GM12878 (cell line): Measurements from ENCODE around the gene CYB5R3. TPM values are rescaled to one million over a fixed set of nuclear protein-coding genes. Genes with fewer than 3 reads are reported as not detected.

Source experiments
- ATAC-seq: fragments of 200-7000 bp; cut with Tn5 transposase; 3 replicates; pipeline ENCODE4 v1.9.1; 2020; ENCODE audit warnings: mild to moderate bottlenecking, moderate library complexity
- BruUV-seq: library from RNA; stranded (reverse); fragments of 400-500 nt; replicated peaks from 2 replicates; lab custom pipeline; 2021; lab: Mats Ljungman, UMichigan
- CTCF ChIA-PET: fragments of 300-600 bp; sonication (Branson Sonifier 250); formaldehyde crosslinking; extraction: SDS; loops from one replicate; lab custom pipeline; 2021; ENCODE audit warnings: inconsistent platforms; lab: Yijun Ruan, JAX
- POLR2A ChIA-PET: fragments of 350-600 bp; formaldehyde crosslinking; extraction: SDS; loops from one replicate; lab custom pipeline; 2021; ENCODE audit warnings: inconsistent platforms; lab: Charles Lee
- RAD21 ChIA-PET: fragments of 300-600 bp; sonication (Branson Sonifier 250); formaldehyde crosslinking; loops from one replicate; lab custom pipeline; 2023; ENCODE audit warnings: antibody characterized with exemption; ENCODE audit not compliant: unreplicated experiment; lab: Charles Lee
- SMC1A ChIA-PET: fragments of 300-600 bp; sonication (Branson Sonifier 250); formaldehyde crosslinking; loops from one replicate; lab custom pipeline; 2023; ENCODE audit not compliant: unreplicated experiment, uncharacterized antibody; lab: Charles Lee
- DNase-seq: peaks from one replicate; pipeline ENCODE4 v3.0.0-alpha.2; 2011; ENCODE audit warnings: low read depth, low spot score
- FAIRE-seq: peaks from 3 replicates; lab custom pipeline; 2011; peaks lifted over from hg19 to GRCh38; lab: Jason Lieb, UNC
- H2AFZ ChIP-seq: 2 replicates; pipeline ENCODE4 v1.6.0; 2011; ENCODE audit warnings: low read depth, low read length, control low read depth; ENCODE audit not compliant: control insufficient read depth
- H3K27ac ChIP-seq: 2 replicates; pipeline ENCODE4 v1.5.1; 2011; ENCODE audit warnings: control low read depth; ENCODE audit not compliant: control insufficient read depth, insufficient read depth
- H3K27me3 ChIP-seq, 2 experiments: replicated peaks in 1 of 2; 2 replicates each; pipeline versions ENCODE4 v1.6.0 to v1.6.1; 2011; ENCODE audit warnings: low read length in 1 of 2; ENCODE audit not compliant: control insufficient read depth in 2 of 2, insufficient read depth in 2 of 2
- H3K36me3 ChIP-seq, 2 experiments: 2 replicates each; pipeline ENCODE4 v1.5.1; 2011; ENCODE audit warnings: low read length in 1 of 2; ENCODE audit not compliant: control insufficient read depth in 2 of 2, insufficient read depth in 2 of 2
- H3K4me1 ChIP-seq: 2 replicates; pipeline ENCODE4 v1.6.1; 2011; ENCODE audit warnings: mild to moderate bottlenecking, low read length, moderate library complexity, mixed read lengths; ENCODE audit not compliant: control insufficient read depth, insufficient read depth
- H3K4me2 ChIP-seq: 2 replicates; pipeline ENCODE4 v1.6.0; 2011; ENCODE audit warnings: control low read depth; ENCODE audit not compliant: control insufficient read depth, insufficient read depth
- H3K4me3 ChIP-seq: fragments of 200-600 bp; sonication (generic); 2 replicates; pipeline ENCODE4 v1.5.1; 2016
- H3K79me2 ChIP-seq: 2 replicates; pipeline ENCODE4 v1.6.0; 2011; ENCODE audit warnings: low read length; ENCODE audit not compliant: control insufficient read depth, insufficient read depth
- H3K9ac ChIP-seq: 2 replicates; pipeline ENCODE4 v1.8.0; 2011; ENCODE audit warnings: low read length, control low read depth, mixed read lengths; ENCODE audit not compliant: control insufficient read depth, insufficient read depth
- H3K9me3 ChIP-seq: replicated peaks from 3 replicates; pipeline ENCODE4 v1.5.1; 2011; ENCODE audit warnings: mild to moderate bottlenecking, low read length; ENCODE audit not compliant: control insufficient read depth, insufficient read depth
- H4K20me1 ChIP-seq: 2 replicates; pipeline ENCODE4 v1.6.0; 2011; ENCODE audit not compliant: control insufficient read depth, insufficient read depth
- CBX5 ChIP-seq: sonication (generic); IDR thresholded peaks from 2 replicates; pipeline ENCODE4 v1.6.1; 2016; ENCODE audit warnings: low read depth, moderate library complexity, mild to moderate bottlenecking, inconsistent platforms
- NFXL1 ChIP-seq: fragments of 450-650 bp; IDR thresholded peaks from 2 replicates; pipeline ENCODE4 v1.6.1; 2017; ENCODE audit warnings: antibody characterized with exemption, mild to moderate bottlenecking, borderline replicate concordance
- PML ChIP-seq: IDR thresholded peaks from 2 replicates; pipeline ENCODE4 v1.6.1; 2012; ENCODE audit warnings: low read length, inconsistent platforms
- YBX1 ChIP-seq: fragments of 450-650 bp; IDR thresholded peaks from 2 replicates; pipeline ENCODE4 v1.6.1; 2016; ENCODE audit warnings: antibody characterized with exemption
- WGBS: methylation state at CpG from one replicate; pipeline ENCODE4 v1.1.6; 2016; ENCODE audit warnings: low lambda C conversion rate; ENCODE audit not compliant: insufficient replicate concordance, insufficient coverage; ENCODE audit errors: missing lambda C conversion rate; 5-methylcytosine and 5-hydroxymethylcytosine counted together
- in situ Hi-C: fragments of 300-500 bp; cut with MboI; formaldehyde crosslinking; loops from 9 replicates; pipeline ENCODE4 v1.14.3; 2018; ENCODE audit warnings: mixed read lengths
- intact Hi-C: fragments of 100-400 bp; cut with micrococcal nuclease; formaldehyde crosslinking; loops from one replicate; pipeline ENCODE4 v1.14.2; 2022; ENCODE audit not compliant: unreplicated experiment
- polyA plus RNA-seq, 11 experiments: library from polyadenylated mRNA; depleted of rRNA in 4 of 11; unstranded in 6 of 11; stranded (reverse) in 5 of 11; fragments of >200 nt; fragmentation: Nextera tagmentation in 4 of 11; fragmentation: Illumina TruSeq in 1 of 11; extraction: Ambion mirVana in 4 of 11; extraction: Trizol in 1 of 11; gene quantifications; 1 replicate in 1 of 11; 2 replicates in 10 of 11; pipeline versions ENCODE4 v1.2.1 to v1.2.3, GENCODE V29; 2011 to 2016; ENCODE audit warnings: inconsistent platforms in 2 of 11, missing spikeins in 2 of 11, low read depth in 1 of 11
- total RNA-seq, 4 experiments: library from RNA; depleted of rRNA in 3 of 4; stranded (reverse); fragments of >200 nt in 3 of 4; fragmentation: Illumina TruSeq in 1 of 4; extraction: Trizol in 1 of 4; gene quantifications; 2 replicates each; pipeline versions ENCODE4 v1.2.1 to v1.2.3, GENCODE V29; 2013 to 2021
- TF ChIP-seq, protein P1 (sequence below): IDR thresholded peaks from 2 replicates; pipeline ENCODE4 v1.6.1; 2012; ENCODE audit warnings: improper control_type of control experiment, low read depth, low read length; ENCODE audit not compliant: insufficient replicate concordance
- TF ChIP-seq, protein P2 (sequence below): fragments of 450-650 bp; IDR thresholded peaks from 2 replicates; pipeline ENCODE4 v1.6.1; 2017; ENCODE audit warnings: mild to moderate bottlenecking, moderate library complexity
- TF ChIP-seq, protein P3 (sequence below): fragments of 450-650 bp; IDR thresholded peaks from 2 replicates; pipeline ENCODE4 v1.6.1; 2016; ENCODE audit warnings: mild to moderate bottlenecking
- TF ChIP-seq, protein P4 (sequence below): fragments of 450-650 bp; conservative IDR thresholded peaks from 2 replicates; pipeline ENCODE4 v1.6.1; 2017; ENCODE audit warnings: mild to moderate bottlenecking, moderate library complexity

CYB5R3 gene
- total and polyA plus RNA-seq, 10 of the 15 experiments (the other 5 are each of a cell fraction or from before 2014, with no cell fraction given): 2.0 to 119 (median 67.8) TPM

DNA sequence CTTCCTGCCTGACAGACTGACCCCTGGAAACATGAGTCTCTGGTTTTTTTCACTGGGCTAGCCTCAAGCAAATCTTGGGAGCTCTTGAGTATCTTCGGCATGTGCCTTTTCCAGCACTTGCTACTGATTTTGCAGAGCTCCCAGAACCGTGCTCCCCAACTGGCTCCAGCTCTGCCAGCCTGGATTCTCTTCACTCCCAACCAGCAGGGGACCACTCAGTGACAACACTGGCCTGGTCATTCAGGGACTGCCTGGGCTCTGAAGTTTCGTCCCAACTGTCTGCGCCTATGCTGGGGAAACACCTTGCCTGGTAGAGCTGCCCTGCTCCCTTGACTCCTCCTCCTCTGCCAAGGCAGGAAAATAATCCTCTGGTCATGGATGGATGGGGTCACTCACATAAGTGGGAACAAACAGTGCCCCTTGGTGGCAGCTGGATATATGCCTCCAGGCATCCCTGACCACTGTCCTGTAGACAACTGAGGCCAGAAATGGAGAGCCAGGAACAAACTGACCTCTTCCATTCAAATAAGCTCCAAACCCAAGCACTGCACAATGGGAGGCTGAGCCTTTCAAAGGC lies 64.7 kb downstream of the CYB5R3 start (continued):
- TF ChIP-seq, protein P1, sequence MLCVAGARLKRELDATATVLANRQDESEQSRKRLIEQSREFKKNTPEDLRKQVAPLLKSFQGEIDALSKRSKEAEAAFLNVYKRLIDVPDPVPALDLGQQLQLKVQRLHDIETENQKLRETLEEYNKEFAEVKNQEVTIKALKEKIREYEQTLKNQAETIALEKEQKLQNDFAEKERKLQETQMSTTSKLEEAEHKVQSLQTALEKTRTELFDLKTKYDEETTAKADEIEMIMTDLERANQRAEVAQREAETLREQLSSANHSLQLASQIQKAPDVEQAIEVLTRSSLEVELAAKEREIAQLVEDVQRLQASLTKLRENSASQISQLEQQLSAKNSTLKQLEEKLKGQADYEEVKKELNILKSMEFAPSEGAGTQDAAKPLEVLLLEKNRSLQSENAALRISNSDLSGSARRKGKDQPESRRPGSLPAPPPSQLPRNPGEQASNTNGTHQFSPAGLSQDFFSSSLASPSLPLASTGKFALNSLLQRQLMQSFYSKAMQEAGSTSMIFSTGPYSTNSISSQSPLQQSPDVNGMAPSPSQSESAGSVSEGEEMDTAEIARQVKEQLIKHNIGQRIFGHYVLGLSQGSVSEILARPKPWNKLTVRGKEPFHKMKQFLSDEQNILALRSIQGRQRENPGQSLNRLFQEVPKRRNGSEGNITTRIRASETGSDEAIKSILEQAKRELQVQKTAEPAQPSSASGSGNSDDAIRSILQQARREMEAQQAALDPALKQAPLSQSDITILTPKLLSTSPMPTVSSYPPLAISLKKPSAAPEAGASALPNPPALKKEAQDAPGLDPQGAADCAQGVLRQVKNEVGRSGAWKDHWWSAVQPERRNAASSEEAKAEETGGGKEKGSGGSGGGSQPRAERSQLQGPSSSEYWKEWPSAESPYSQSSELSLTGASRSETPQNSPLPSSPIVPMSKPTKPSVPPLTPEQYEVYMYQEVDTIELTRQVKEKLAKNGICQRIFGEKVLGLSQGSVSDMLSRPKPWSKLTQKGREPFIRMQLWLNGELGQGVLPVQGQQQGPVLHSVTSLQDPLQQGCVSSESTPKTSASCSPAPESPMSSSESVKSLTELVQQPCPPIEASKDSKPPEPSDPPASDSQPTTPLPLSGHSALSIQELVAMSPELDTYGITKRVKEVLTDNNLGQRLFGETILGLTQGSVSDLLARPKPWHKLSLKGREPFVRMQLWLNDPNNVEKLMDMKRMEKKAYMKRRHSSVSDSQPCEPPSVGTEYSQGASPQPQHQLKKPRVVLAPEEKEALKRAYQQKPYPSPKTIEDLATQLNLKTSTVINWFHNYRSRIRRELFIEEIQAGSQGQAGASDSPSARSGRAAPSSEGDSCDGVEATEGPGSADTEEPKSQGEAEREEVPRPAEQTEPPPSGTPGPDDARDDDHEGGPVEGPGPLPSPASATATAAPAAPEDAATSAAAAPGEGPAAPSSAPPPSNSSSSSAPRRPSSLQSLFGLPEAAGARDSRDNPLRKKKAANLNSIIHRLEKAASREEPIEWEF: no peak
- TF ChIP-seq PML: no peak

DNA sequence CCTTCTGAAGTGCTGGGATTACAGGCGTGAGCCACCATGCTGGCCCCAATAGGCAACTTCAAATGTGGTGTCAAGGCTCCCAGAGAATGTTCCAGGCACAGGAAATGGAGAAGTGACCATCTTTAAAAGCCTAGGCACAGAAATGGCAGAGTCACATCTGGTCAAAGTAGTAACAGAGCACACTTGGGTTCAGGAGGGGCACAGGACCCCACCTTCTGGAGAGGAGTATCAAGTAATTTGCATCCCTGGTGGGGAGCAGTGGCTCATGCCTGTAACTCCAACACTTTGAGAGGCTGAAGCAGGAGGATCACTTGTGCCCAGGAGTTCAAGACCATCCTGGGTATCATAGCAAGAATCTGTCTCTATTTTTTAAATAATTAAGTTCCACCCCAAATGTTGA lies 66.2 kb downstream of the CYB5R3 start:
- POLR2A ChIA-PET: interaction anchor here (0.5 to 0.6 kb wide), 2 partner anchors 15 to 494 kb away, joined by 4 to 6 read pairs; no protein-coding TSS in a partner anchor
- Histone ChIP-seq H3K4me2 (no peak overlapping the region), H3K79me2 (peaks cover 16% of the 10 kb centered on the region), H3K4me3 (no peak overlapping the region), H3K9ac (no peak overlapping the region), H2AFZ (no peak overlapping the region), H3K27me3 (no peaks in the 10 kb centered on the region), H4K20me1 (no peaks in the 10 kb centered on the region), H3K4me1 (peaks cover 2% of the 10 kb centered on the region; the same call in 1 of the 2 replicates), H3K27ac (no peak overlapping the region), H3K36me3 (peaks cover 23 to 34% of the 10 kb centered on the region in 2 experiments; a peak in 3 of 4 replicates), H3K9me3 (no peaks in the 10 kb centered on the region)
- BruUV-seq: no TSS peak
- no peak for DNase-seq
- in situ Hi-C loops: no loop called here
- no peak for ATAC-seq
- RAD21 ChIA-PET: no interaction called here
- FAIRE-seq: no peak
- intact Hi-C loops: no loop called here
- CTCF ChIA-PET: no interaction called here
- SMC1A ChIA-PET: interaction anchor here (1.5 kb wide), 1 partner anchor 13 kb away, joined by 3 read pairs; no protein-coding TSS in a partner anchor
- 91% methylated on average over 1 of the region's 1 CpG for WGBS
- no peak for TF ChIP-seq CBX5
- no peak for TF ChIP-seq YBX1
- no peak for TF ChIP-seq NFXL1
- TF ChIP-seq, protein P2, sequence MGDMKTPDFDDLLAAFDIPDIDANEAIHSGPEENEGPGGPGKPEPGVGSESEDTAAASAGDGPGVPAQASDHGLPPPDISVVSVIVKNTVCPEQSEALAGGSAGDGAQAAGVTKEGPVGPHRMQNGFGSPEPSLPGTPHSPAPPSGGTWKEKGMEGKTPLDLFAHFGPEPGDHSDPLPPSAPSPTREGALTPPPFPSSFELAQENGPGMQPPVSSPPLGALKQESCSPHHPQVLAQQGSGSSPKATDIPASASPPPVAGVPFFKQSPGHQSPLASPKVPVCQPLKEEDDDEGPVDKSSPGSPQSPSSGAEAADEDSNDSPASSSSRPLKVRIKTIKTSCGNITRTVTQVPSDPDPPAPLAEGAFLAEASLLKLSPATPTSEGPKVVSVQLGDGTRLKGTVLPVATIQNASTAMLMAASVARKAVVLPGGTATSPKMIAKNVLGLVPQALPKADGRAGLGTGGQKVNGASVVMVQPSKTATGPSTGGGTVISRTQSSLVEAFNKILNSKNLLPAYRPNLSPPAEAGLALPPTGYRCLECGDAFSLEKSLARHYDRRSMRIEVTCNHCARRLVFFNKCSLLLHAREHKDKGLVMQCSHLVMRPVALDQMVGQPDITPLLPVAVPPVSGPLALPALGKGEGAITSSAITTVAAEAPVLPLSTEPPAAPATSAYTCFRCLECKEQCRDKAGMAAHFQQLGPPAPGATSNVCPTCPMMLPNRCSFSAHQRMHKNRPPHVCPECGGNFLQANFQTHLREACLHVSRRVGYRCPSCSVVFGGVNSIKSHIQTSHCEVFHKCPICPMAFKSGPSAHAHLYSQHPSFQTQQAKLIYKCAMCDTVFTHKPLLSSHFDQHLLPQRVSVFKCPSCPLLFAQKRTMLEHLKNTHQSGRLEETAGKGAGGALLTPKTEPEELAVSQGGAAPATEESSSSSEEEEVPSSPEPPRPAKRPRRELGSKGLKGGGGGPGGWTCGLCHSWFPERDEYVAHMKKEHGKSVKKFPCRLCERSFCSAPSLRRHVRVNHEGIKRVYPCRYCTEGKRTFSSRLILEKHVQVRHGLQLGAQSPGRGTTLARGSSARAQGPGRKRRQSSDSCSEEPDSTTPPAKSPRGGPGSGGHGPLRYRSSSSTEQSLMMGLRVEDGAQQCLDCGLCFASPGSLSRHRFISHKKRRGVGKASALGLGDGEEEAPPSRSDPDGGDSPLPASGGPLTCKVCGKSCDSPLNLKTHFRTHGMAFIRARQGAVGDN: no peak
- TF ChIP-seq, protein P3, sequence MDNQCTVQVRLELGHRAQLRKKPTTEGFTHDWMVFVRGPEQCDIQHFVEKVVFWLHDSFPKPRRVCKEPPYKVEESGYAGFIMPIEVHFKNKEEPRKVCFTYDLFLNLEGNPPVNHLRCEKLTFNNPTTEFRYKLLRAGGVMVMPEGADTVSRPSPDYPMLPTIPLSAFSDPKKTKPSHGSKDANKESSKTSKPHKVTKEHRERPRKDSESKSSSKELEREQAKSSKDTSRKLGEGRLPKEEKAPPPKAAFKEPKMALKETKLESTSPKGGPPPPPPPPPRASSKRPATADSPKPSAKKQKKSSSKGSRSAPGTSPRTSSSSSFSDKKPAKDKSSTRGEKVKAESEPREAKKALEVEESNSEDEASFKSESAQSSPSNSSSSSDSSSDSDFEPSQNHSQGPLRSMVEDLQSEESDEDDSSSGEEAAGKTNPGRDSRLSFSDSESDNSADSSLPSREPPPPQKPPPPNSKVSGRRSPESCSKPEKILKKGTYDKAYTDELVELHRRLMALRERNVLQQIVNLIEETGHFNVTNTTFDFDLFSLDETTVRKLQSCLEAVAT: no peak
- TF ChIP-seq, protein P4, sequence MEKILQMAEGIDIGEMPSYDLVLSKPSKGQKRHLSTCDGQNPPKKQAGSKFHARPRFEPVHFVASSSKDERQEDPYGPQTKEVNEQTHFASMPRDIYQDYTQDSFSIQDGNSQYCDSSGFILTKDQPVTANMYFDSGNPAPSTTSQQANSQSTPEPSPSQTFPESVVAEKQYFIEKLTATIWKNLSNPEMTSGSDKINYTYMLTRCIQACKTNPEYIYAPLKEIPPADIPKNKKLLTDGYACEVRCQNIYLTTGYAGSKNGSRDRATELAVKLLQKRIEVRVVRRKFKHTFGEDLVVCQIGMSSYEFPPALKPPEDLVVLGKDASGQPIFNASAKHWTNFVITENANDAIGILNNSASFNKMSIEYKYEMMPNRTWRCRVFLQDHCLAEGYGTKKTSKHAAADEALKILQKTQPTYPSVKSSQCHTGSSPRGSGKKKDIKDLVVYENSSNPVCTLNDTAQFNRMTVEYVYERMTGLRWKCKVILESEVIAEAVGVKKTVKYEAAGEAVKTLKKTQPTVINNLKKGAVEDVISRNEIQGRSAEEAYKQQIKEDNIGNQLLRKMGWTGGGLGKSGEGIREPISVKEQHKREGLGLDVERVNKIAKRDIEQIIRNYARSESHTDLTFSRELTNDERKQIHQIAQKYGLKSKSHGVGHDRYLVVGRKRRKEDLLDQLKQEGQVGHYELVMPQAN: no peak
